GM23338 (cell line): ENCODE data around the gene ICAM3. TPM values are rescaled to one million over a fixed set of nuclear protein-coding genes. Genes with fewer than 3 reads are reported as not detected.

Experiments
- ATAC-seq: fragments of 200-7000 bp; cut with Tn5 transposase; 3 replicates; pipeline ENCODE4 v1.9.1; 2020
- DNase-seq: peaks from one replicate; pipeline ENCODE4 v3.0.0-alpha.2; 2015; ENCODE audit warnings: low spot score
- H2AFZ ChIP-seq: fragments of 200-600 bp; sonication (generic); 2 replicates; pipeline ENCODE4 v1.8.0; 2016; ENCODE audit warnings: antibody characterized with exemption, mild to moderate bottlenecking, moderate library complexity
- H3F3A ChIP-seq: fragments of 200-600 bp; sonication (generic); replicated peaks from 2 replicates; pipeline ENCODE4 v1.8.0; 2017; ENCODE audit warnings: antibody characterized with exemption, mixed run types, low read depth
- H3K27ac ChIP-seq: fragments of 200-600 bp; sonication (generic); 2 replicates; pipeline ENCODE4 v1.6.1; 2016; ENCODE audit warnings: low read depth
- H3K27me3 ChIP-seq: fragments of 200-600 bp; sonication (generic); 2 replicates; pipeline ENCODE4 v1.8.0; 2016; ENCODE audit warnings: mild to moderate bottlenecking, mixed run types, moderate library complexity; ENCODE audit not compliant: insufficient read depth
- H3K36me3 ChIP-seq: fragments of 200-600 bp; sonication (generic); 2 replicates; pipeline ENCODE4 v1.8.0; 2016; ENCODE audit warnings: mild to moderate bottlenecking; ENCODE audit not compliant: insufficient read depth
- H3K4me1 ChIP-seq: fragments of 200-600 bp; sonication (generic); 2 replicates; pipeline ENCODE4 v1.8.0; 2016; ENCODE audit warnings: mild to moderate bottlenecking, moderate library complexity; ENCODE audit not compliant: insufficient read depth
- H3K4me2 ChIP-seq: fragments of 200-600 bp; sonication (generic); 2 replicates; pipeline ENCODE4 v1.7.1; 2017; ENCODE audit warnings: mixed run types
- H3K4me3 ChIP-seq: fragments of 200-600 bp; sonication (generic); 2 replicates; pipeline ENCODE4 v1.6.1; 2016; ENCODE audit warnings: mixed run types
- H3K79me2 ChIP-seq: fragments of 200-600 bp; sonication (generic); replicated peaks from 2 replicates; pipeline ENCODE4 v1.8.0; 2017; ENCODE audit warnings: mild to moderate bottlenecking; ENCODE audit not compliant: insufficient read depth
- H3K9me2 ChIP-seq: fragments of 200-600 bp; sonication (generic); 2 replicates; pipeline ENCODE4 v1.8.0; 2017; ENCODE audit not compliant: insufficient read depth
- H4K20me1 ChIP-seq: fragments of 200-600 bp; sonication (generic); replicated peaks from 2 replicates; pipeline ENCODE4 v1.8.0; 2017; ENCODE audit warnings: mild to moderate bottlenecking; ENCODE audit not compliant: insufficient read depth
- H3K27ac Mint-ChIP-seq: 2 replicates; pipeline ENCODE4 v1.8.0; 2020; ENCODE audit warnings: inconsistent platforms, mild to moderate bottlenecking, moderate library complexity, mixed read lengths
- H3K27me3 Mint-ChIP-seq: 3 replicates; pipeline ENCODE4 v1.8.0; 2022; ENCODE audit warnings: low read depth, mild to moderate bottlenecking, moderate library complexity, mixed read lengths, inconsistent platforms; ENCODE audit not compliant: insufficient read depth, poor library complexity
- H3K36me3 Mint-ChIP-seq: 3 replicates; pipeline ENCODE4 v1.8.0; 2021; ENCODE audit warnings: low read depth, mild to moderate bottlenecking, inconsistent platforms, moderate library complexity, mixed read lengths
- H3K4me1 Mint-ChIP-seq: 3 replicates; pipeline ENCODE4 v1.8.0; 2020; ENCODE audit warnings: mild to moderate bottlenecking, inconsistent platforms, mixed read lengths
- H3K4me3 Mint-ChIP-seq: 3 replicates; pipeline ENCODE4 v1.8.0; 2021; ENCODE audit warnings: moderate library complexity, mild to moderate bottlenecking, inconsistent platforms, mixed read lengths
- H3K9me3 Mint-ChIP-seq: 3 replicates; pipeline ENCODE4 v1.8.0; 2020; ENCODE audit warnings: moderate library complexity, mild to moderate bottlenecking, inconsistent platforms, mixed read lengths
- CREB1 ChIP-seq: fragments of 250-450 bp; sonication (Bioruptor Pico); IDR thresholded peaks from 2 replicates; pipeline ENCODE4 v1.5.0; 2020; ENCODE audit warnings: low read depth, mild to moderate bottlenecking, moderate library complexity
- EZH2 ChIP-seq: fragments of 200-600 bp; sonication (generic); IDR thresholded peaks from one replicate; pipeline ENCODE4 v1.8.0; 2017; ENCODE audit warnings: antibody characterized with exemption, mild to moderate bottlenecking, low read depth; ENCODE audit not compliant: unreplicated experiment
- POLR2AphosphoS5 ChIP-seq: IDR thresholded peaks from 2 replicates; pipeline ENCODE4 v1.6.1; 2016; ENCODE audit warnings: antibody characterized with exemption, low read depth
- REST ChIP-seq: IDR thresholded peaks from one replicate; pipeline ENCODE4 v1.6.1; 2018; ENCODE audit warnings: antibody characterized with exemption; ENCODE audit not compliant: unreplicated experiment
- STAT1 ChIP-seq: IDR thresholded peaks from one replicate; pipeline ENCODE4 v1.6.1; 2016; ENCODE audit warnings: antibody characterized with exemption; ENCODE audit not compliant: unreplicated experiment
- ZNF114 ChIP-seq: fragments of 250-450 bp; sonication (Bioruptor Pico); IDR thresholded peaks from 2 replicates; pipeline ENCODE4 v1.5.0; 2020; ENCODE audit warnings: mild to moderate bottlenecking, moderate library complexity
- polyA plus RNA-seq: library from polyadenylated mRNA; unstranded; fragments of >200 nt; fragmentation: Nextera tagmentation; extraction: Ambion mirVana; gene quantifications from 2 replicates; pipeline ENCODE4 v1.2.1, GENCODE V29; 2016
- total RNA-seq: library from RNA; depleted of rRNA; stranded (reverse); fragments of >200 nt; shearing (Covaris generic); gene quantifications from 2 replicates; pipeline ENCODE4 v1.2.3, GENCODE V29; 2014

Gene ICAM3
- total and polyA plus RNA-seq, 2 experiments from 2014 or later = 9.6 to 14.7 TPM

- Mint-ChIP-seq H3K9me3 (peaks cover 3% of the 10 kb centered on the region; the same call in 1 of the 3 replicates), H3K27ac (peak within 1 kb of the TSS; percentile 80; the same call in 1 of the 2 replicates), H3K36me3 (peaks cover 4% of the 10 kb centered on the region; the same call in 1 of the 3 replicates), H3K27me3 (peaks cover 87% of the 10 kb centered on the region), H3K4me1 (peaks cover 33% of the 10 kb centered on the region), H3K4me3 (peak within 1 kb of the TSS; percentile 77)
- Histone ChIP-seq H2AFZ (peak within 1 kb of the TSS; percentile 98), H3K9me2 (no peaks in the 10 kb centered on the region), H3K79me2 (no peaks in the 10 kb centered on the region), H3K27ac (no peak within 1 kb of the TSS), H4K20me1 (no peaks in the 10 kb centered on the region; the same call in 1 of the 2 replicates), H3K36me3 (no peaks in the 10 kb centered on the region), H3K4me2 (peak within 1 kb of the TSS; percentile 94), H3F3A (peaks cover 19% of the 10 kb centered on the region; the same call in 1 of the 2 replicates), H3K4me3 (peak within 1 kb of the TSS; percentile 71), H3K4me1 (peaks cover 24% of the 10 kb centered on the region), H3K27me3 (peaks cover 90% of the 10 kb centered on the region)
- peak; percentile 1; the same call in 2 of the 3 replicates for ATAC-seq
- peak; percentile 47 for DNase-seq
- TF ChIP-seq POLR2AphosphoS5 = no peak
- TF ChIP-seq ZNF114 = no peak
- peak; percentile 58 for TF ChIP-seq EZH2
Observed at GRCh38 chr19:10289836-10290356, 49.5 kb downstream of the ICAM3 start, which contains the start of gene ICAM5. Gene ICAM5 (plus strand): TSS chr19:10289952. CDS start chr19:10290044, 92 bp downstream.

- H3K4me1 ChIP-seq = peaks cover 24% of the 10 kb centered on the region
- no peak overlapping the region for H3K27ac ChIP-seq
- H3K4me1 Mint-ChIP-seq = peaks cover 31% of the 10 kb centered on the region
Observed at GRCh38 chr19:10289167-10289835, 50.1 kb downstream of the ICAM3 start.

GRCh38 chr19:10288662-10289166 lies 50.7 kb downstream of the ICAM3 start:
- TF ChIP-seq REST (no peak), POLR2AphosphoS5 (peak; percentile 23; the same call in 1 of the 2 replicates)
- H2AFZ ChIP-seq = peak overlapping the region; percentile 96
- H3K79me2 ChIP-seq = no peaks in the 10 kb centered on the region
- H3F3A ChIP-seq = peaks cover 19% of the 10 kb centered on the region; the same call in 1 of the 2 replicates
- ATAC-seq (peak; percentile 26), DNase-seq (peak; percentile 83)
- Mint-ChIP-seq H3K9me3 (peaks cover 3% of the 10 kb centered on the region; the same call in 1 of the 3 replicates), H3K27ac (peak overlapping the region; percentile 80; the same call in 1 of the 2 replicates), H3K4me1 (peaks cover 31% of the 10 kb centered on the region), H3K36me3 (peaks cover 8% of the 10 kb centered on the region; the same call in 2 of the 3 replicates), H3K4me3 (peak overlapping the region; percentile 77), H3K27me3 (peaks cover 75% of the 10 kb centered on the region)
- H3K4me1 ChIP-seq = peaks cover 24% of the 10 kb centered on the region
- no peaks in the 10 kb centered on the region for H3K9me2 ChIP-seq
- no peak overlapping the region for H3K27ac ChIP-seq
- peak overlapping the region; percentile 71 for H3K4me3 ChIP-seq
- peak overlapping the region; percentile 94 for H3K4me2 ChIP-seq
- H3K27me3 ChIP-seq = peaks cover 78% of the 10 kb centered on the region
- H4K20me1 ChIP-seq = no peaks in the 10 kb centered on the region; the same call in 1 of the 2 replicates
- H3K36me3 ChIP-seq = no peaks in the 10 kb centered on the region

More at GRCh38 chr19:10289167-10289835, 50.1 kb downstream of the ICAM3 start:
- Histone ChIP-seq H3K36me3 (no peaks in the 10 kb centered on the region), H2AFZ (peak overlapping the region; percentile 98), H4K20me1 (no peaks in the 10 kb centered on the region; the same call in 1 of the 2 replicates), H3K27me3 (peaks cover 84% of the 10 kb centered on the region), H3K79me2 (no peaks in the 10 kb centered on the region), H3K9me2 (no peaks in the 10 kb centered on the region), H3K4me3 (peak overlapping the region; percentile 71), H3F3A (peaks cover 19% of the 10 kb centered on the region; the same call in 1 of the 2 replicates), H3K4me2 (peak overlapping the region; percentile 94)
- Mint-ChIP-seq H3K9me3 (peaks cover 3% of the 10 kb centered on the region; the same call in 1 of the 3 replicates), H3K27ac (peak overlapping the region; percentile 80; the same call in 1 of the 2 replicates), H3K4me3 (peak overlapping the region; percentile 77), H3K27me3 (peaks cover 81% of the 10 kb centered on the region), H3K36me3 (peaks cover 8% of the 10 kb centered on the region; the same call in 2 of the 3 replicates)
- peak; percentile 8 for ATAC-seq
- TF ChIP-seq CREB1 (CRISPR knock-in tag) (peak; percentile 73), STAT1 (no peak)
- peak; percentile 93 for DNase-seq
